Measurements from ENCODE around the gene SESN1.

DNA sequence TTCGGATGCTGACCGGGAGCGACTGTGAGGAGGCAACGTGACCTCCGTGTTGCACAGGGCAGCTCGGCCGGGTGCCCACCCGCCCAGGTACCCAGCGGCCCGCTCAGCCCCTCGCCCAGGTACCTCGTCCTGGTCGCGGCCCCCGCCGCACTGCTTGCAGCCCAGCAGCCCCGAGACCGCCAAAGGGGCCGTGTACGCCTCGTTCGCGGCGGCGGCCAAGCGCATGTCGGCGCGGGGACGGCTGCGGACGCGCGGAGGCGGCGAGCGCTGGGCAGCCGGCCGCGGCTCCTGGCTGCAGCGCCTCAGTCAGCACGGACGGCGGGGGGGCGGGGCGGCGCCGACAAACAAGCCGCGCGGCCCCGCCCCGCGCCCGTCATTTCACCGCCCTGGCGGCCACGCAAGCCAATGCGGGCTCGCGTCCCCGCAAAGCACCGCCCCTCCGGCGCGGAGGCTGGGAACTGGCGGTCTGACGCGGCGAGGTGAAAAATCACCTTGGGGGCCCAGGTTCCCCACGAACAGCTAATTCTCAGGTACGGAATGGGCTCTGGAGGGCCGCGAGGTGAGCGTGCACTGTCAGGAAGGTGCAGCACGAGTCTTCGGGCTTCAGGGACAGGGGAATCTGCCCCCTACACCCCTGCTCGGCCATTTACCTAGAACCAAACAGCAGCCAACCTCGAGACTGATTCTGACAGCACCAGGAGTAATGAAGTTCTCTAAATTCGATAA is 85.2 kb downstream of the SESN1 start:
- TF ChIP-seq, protein P1, sequence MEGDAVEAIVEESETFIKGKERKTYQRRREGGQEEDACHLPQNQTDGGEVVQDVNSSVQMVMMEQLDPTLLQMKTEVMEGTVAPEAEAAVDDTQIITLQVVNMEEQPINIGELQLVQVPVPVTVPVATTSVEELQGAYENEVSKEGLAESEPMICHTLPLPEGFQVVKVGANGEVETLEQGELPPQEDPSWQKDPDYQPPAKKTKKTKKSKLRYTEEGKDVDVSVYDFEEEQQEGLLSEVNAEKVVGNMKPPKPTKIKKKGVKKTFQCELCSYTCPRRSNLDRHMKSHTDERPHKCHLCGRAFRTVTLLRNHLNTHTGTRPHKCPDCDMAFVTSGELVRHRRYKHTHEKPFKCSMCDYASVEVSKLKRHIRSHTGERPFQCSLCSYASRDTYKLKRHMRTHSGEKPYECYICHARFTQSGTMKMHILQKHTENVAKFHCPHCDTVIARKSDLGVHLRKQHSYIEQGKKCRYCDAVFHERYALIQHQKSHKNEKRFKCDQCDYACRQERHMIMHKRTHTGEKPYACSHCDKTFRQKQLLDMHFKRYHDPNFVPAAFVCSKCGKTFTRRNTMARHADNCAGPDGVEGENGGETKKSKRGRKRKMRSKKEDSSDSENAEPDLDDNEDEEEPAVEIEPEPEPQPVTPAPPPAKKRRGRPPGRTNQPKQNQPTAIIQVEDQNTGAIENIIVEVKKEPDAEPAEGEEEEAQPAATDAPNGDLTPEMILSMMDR (IDR thresholded peaks at IDR 0.05) = peak in 2 of 3 experiments; percentile 70 to 74
- peak; percentile 79 for TF ChIP-seq POLR2A (IDR thresholded peaks at IDR 0.05)
